ENCODE measurements around the gene PLAU.

GRCh38 chr10:73893426-73893825 is 17.5 kb upstream of the PLAU start:
- TF ChIP-seq GATA2 (IDR thresholded peaks at IDR 0.05; ENCODE audit: low read depth, low read length), result no peak
- no peak for TF ChIP-seq GATA3 (IDR thresholded peaks at IDR 0.05; ENCODE audit: low read depth, low read length)

Data from SH-SY5Y (cell line).